ENCODE results near the gene APRT.

The APRT gene

GRCh38 chr16:88763502-88764053 is 48.1 kb downstream of the APRT start:
- TF ChIP-seq CTCF (IDR thresholded peaks at IDR 0.05; ENCODE audit: extremely low read depth, missing control alignments), result no peak
- no peak for DNase-seq (ENCODE audit: low spot score)

GRCh38 chr16:88762941-88763340 is 48.8 kb downstream of the APRT start:
- DNase-seq (ENCODE audit: low spot score), result no peak
- no peak for TF ChIP-seq CTCF (IDR thresholded peaks at IDR 0.05; ENCODE audit: extremely low read depth, missing control alignments)

GRCh38 chr16:88762258-88762870 is 49.4 kb downstream of the APRT start:
- no peak for DNase-seq (ENCODE audit: low spot score)
- no peak for TF ChIP-seq CTCF (IDR thresholded peaks at IDR 0.05; ENCODE audit: extremely low read depth, missing control alignments)

GRCh38 chr16:88761830-88762229 is 49.9 kb downstream of the APRT start:
- DNase-seq (ENCODE audit: low spot score), result no peak
- no peak for TF ChIP-seq CTCF (IDR thresholded peaks at IDR 0.05; ENCODE audit: extremely low read depth, missing control alignments)

- TF ChIP-seq CTCF (IDR thresholded peaks at IDR 0.05; ENCODE audit: extremely low read depth, missing control alignments), result no peak
- no peak for DNase-seq (ENCODE audit: low spot score)
Observed at GRCh38 chr16:88761143-88761534, 50.6 kb downstream of the APRT start.

- DNase-seq (ENCODE audit: low spot score), result no peak
- no peak for TF ChIP-seq CTCF (IDR thresholded peaks at IDR 0.05; ENCODE audit: extremely low read depth, missing control alignments)
Observed at GRCh38 chr16:88760424-88761142, 51.1 kb downstream of the APRT start.

- DNase-seq (ENCODE audit: low spot score), result no peak
- no peak for TF ChIP-seq CTCF (IDR thresholded peaks at IDR 0.05; ENCODE audit: extremely low read depth, missing control alignments)
Observed at GRCh38 chr16:88759976-88760350, 51.8 kb downstream of the APRT start.

Data from GM20000 (cell line).